ENCODE results near the gene ATP11C.

DNA sequence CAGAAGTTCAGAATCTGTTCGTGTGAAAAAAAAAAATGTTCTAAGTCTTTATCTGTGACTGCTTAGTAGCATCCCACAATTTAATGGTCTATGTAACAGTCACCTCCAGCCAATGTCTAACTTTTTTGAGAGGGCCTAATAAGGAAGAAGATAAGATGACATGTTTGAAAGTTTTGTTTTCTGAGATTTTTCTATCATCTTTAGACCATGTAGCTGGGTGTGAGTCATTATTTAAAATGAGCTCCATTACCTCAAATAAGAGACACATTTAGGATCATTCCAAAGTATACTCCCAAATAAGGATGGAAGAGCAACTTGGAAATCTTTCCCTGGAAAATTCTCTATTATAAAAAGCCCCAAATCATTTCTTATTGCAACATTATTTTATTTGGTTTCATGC lies 196.7 kb downstream of the ATP11C start:
- TF ChIP-seq, protein P1, sequence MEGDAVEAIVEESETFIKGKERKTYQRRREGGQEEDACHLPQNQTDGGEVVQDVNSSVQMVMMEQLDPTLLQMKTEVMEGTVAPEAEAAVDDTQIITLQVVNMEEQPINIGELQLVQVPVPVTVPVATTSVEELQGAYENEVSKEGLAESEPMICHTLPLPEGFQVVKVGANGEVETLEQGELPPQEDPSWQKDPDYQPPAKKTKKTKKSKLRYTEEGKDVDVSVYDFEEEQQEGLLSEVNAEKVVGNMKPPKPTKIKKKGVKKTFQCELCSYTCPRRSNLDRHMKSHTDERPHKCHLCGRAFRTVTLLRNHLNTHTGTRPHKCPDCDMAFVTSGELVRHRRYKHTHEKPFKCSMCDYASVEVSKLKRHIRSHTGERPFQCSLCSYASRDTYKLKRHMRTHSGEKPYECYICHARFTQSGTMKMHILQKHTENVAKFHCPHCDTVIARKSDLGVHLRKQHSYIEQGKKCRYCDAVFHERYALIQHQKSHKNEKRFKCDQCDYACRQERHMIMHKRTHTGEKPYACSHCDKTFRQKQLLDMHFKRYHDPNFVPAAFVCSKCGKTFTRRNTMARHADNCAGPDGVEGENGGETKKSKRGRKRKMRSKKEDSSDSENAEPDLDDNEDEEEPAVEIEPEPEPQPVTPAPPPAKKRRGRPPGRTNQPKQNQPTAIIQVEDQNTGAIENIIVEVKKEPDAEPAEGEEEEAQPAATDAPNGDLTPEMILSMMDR (IDR thresholded peaks at IDR 0.05; ENCODE audit: insufficient read depth, low read length) = no peak
- no peak for TF ChIP-seq GABPA (IDR thresholded peaks at IDR 0.05; ENCODE audit: low read depth)

Measured in HL-60 (cell line).